Epidermal melanocyte (primary cell): ENCODE results near the gene XIRP2.

Experiments used
- DNase-seq: peaks from one replicate; pipeline ENCODE4 v3.0.0; 2011; ENCODE audit warnings: low spot score; ENCODE audit not compliant: insufficient read length

Gene XIRP2, protein sequence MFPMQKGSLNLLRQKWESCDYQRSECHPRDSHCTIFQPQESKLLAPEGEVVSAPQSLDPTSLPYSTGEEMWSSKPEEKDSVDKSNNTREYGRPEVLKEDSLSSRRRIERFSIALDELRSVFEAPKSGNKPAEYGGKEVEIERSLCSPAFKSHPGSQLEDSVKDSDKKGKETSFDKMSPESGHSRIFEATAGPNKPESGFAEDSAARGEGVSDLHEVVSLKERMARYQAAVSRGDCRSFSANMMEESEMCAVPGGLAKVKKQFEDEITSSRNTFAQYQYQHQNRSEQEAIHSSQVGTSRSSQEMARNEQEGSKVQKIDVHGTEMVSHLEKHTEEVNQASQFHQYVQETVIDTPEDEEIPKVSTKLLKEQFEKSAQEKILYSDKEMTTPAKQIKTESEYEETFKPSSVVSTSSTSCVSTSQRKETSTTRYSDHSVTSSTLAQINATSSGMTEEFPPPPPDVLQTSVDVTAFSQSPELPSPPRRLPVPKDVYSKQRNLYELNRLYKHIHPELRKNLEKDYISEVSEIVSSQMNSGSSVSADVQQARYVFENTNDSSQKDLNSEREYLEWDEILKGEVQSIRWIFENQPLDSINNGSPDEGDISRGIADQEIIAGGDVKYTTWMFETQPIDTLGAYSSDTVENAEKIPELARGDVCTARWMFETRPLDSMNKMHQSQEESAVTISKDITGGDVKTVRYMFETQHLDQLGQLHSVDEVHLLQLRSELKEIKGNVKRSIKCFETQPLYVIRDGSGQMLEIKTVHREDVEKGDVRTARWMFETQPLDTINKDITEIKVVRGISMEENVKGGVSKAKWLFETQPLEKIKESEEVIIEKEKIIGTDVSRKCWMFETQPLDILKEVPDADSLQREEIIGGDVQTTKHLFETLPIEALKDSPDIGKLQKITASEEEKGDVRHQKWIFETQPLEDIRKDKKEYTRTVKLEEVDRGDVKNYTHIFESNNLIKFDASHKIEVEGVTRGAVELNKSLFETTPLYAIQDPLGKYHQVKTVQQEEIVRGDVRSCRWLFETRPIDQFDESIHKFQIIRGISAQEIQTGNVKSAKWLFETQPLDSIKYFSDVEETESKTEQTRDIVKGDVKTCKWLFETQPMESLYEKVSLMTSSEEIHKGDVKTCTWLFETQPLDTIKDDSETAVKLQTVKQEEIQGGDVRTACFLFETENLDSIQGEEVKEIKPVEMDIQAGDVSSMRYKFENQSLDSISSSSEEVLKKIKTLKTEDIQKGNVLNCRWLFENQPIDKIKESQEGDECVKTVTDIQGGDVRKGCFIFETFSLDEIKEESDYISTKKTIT (N-terminal part only)

DNA sequence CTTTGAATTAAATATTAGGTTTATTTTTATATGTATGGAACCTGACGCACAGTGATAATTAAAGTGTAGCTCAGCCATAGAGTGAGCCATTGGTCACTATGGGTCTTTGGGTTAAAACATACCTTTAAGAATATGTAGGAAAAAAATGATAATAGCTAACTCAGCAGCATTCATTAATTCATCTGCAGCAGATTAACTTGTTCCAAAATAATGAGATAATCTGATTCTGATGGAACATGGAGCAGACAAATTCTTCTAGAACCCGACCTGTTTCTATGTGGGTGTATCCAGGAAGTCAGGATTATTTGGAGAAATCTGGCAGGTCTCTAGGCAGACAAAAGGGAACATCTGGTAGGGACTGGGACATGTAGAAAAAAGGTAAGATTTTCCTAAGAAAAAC lies at the start of gene XIRP2:
XIRP2 (plus strand) TSS at position 301 of the 400 bp plus-strand sequence. CDS start 15,003 bp downstream, outside the sequence.
- DNase-seq, result no peak

DNA sequence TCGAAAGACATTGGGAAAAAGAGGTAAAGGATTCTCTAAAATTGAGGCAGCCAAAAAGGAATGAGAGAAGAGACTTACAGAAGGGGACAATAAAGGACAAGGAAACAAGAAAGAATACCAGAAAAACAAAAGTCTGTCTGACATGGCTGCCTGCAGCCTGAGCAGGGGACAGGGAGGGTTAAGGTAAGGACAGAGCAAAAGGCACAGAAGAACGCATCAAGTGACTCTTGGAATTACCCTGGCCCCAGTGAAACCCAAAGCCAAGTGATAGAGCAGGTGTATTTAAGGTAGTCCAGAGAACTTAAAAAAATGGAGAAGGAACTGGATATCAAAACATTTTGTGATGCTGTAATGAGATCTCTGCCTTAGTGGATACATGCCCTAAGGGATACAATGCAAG lies 47.1 kb upstream of the XIRP2 start:
- DNase-seq, result no peak

- no peak for DNase-seq
These were observed 46.6 kb upstream of the XIRP2 start for GRCh38 chr2:166841679-166842078.

GRCh38 chr2:166844111-166844510 lies 44.2 kb upstream of the XIRP2 start:
- no peak for DNase-seq

- no peak for DNase-seq
These were observed 25.7 kb upstream of the XIRP2 start for GRCh38 chr2:166862468-166863132.

DNA sequence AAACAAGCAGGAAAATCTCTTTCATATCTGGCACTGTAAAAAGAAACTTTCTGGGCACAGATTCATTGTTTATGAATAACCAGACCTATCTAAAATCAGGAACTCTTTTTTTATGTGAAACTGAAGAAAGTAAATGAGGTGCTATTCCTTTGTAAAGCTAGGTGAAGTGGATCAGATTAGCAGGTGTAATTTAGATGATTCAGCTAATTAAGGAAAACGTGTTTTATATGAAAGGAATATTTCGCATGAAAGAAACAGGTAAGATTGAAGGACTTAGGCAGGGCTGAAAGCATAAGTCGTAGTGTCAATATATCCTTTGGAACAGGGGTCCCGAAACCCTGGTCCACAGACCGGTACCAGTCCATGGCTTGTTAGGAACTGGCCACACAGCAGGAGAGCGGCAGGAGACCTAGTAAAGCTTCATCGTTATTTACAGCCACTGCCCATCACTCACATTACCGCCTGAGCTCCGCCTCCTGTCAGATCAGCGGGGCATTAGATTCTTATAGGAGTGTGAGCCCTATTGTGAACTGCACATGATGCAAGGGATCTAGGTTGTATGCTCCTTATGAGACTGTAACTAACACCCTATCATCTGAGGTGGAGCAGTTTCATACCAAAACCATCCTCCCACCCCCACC lies 20.3 kb upstream of the XIRP2 start:
- no peak for DNase-seq

- no peak for DNase-seq
These were observed 17.9 kb upstream of the XIRP2 start for GRCh38 chr2:166870346-166870745.

DNA sequence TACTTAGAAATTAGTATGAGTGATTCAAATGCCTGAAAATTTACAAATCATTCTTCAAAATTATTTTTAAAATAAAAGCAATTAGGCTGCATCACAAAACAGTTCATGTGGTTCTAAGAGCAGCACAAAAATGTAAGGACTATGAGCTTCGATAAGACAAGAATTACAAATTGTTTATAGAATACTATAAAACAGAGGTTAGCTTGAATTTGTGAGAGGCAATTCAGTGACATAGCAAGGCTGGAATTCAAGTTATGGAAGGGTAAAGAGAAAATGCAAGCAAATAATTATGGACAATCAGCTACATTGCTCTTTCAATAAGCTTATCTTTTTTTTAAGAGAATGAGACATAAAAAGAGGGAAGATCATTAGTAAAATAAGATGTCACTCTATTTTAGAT lies 7.1 kb upstream of the XIRP2 start:
- DNase-seq, result no peak

DNA sequence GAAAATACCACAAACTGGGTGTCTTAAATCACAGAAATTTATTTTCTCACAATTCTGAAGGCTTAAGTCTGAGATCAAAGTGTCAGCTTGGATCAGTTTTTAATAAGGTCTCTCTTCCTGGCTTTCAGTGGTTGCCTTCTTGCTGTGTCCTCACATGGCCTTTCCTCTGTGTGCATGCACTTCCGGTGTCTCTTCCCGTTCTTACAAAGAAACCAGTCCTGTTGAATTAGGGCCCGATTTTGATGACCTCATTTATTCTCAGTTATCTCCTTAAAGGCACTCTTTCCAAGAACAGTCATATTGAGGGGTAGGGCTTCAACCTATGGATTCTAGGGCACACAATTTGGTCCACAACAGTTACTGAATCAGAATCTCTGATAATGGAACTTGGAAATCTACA lies 5.4 kb upstream of the XIRP2 start:
- no peak for DNase-seq

DNA sequence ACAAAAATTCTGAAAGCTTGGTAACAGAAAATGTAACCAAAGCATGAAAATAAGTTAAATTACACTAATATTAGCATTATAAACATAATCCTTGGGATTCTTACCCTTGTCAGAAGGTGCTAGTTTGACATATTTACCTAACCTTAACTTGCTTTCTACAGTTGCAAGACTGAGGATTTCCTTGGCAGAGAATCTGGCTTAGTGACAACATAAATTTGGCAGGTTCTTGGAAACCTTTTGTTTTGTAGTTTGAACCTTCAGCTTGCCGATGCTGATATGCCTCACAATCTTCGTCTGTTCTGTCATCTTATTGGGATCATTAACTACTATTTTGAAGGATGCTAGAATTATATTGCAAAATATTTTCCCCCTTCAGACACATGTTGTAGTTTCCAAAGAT lies 3.4 kb downstream of the XIRP2 start:
- DNase-seq, result no peak

GRCh38 chr2:166892397-166892796 lies 4.1 kb downstream of the XIRP2 start:
- no peak for DNase-seq

GRCh38 chr2:166895243-166895642 lies 7.0 kb downstream of the XIRP2 start:
- no peak for DNase-seq

GRCh38 chr2:166897666-166898065 lies 9.4 kb downstream of the XIRP2 start:
- DNase-seq, result no peak

- no peak for DNase-seq
These were observed 11.4 kb downstream of the XIRP2 start for GRCh38 chr2:166899676-166900075.

DNA sequence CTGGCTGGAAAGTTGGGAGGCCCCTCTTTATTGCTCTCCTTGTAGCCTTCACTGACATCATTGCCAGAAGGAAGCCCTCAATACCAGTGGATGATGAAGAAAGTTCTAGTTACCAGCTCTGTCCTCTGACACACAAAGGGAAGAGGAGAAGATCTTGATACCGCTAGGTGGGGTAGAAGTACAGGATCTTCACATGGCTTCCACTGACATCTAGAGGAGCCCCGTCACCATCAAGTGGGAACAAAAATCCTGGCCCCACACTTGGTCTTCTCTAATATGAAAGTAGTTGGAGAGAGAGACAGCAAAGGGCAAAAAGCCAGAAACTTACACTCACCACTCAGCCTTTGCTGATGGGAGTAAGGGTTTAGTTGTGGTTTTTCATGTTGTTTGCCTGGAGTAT lies 12.4 kb downstream of the XIRP2 start:
- no peak for DNase-seq

- no peak for DNase-seq
These were observed 13.1 kb downstream of the XIRP2 start for GRCh38 chr2:166901336-166901735.

DNA sequence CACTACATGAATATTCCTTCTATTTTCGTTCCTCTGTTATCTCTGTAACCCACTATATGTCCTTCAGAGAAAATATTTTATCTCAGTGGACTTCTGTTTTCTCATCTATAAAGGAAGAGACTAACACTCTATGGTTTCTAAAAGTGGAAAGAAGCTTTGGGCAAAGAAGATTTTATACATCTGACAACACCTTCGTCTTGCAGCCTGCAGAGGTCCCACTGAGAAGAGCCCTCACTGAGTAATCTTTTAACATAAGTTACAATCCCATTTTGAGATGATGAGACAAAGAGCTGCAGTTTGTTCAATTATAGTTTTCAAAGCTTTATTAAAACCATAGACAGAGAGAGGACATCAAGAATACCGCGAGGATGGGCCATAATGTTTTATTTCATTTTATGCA lies 28.7 kb downstream of the XIRP2 start:
- DNase-seq, result no peak

GRCh38 chr2:166917415-166917814 lies 29.1 kb downstream of the XIRP2 start:
- DNase-seq, result no peak

- DNase-seq, result no peak
These were observed 33.1 kb downstream of the XIRP2 start for GRCh38 chr2:166921261-166921896.

GRCh38 chr2:166924967-166925366 lies 36.7 kb downstream of the XIRP2 start:
- no peak for DNase-seq
